GM21390 (cell line): ENCODE data around the gene ZNF891.

Experiments
- ATAC-seq: cut with Tn5 transposase; IDR thresholded peaks from one replicate; pipeline ENCODE4 v1.9.1; 2021; ENCODE audit not compliant: unreplicated experiment

Gene ZNF891

GRCh38 chr12:133063556-133063955, 66.5 kb downstream of the ZNF891 start:
- ATAC-seq: no peak

GRCh38 chr12:133061954-133062353, 68.1 kb downstream of the ZNF891 start:
- ATAC-seq: no peak

GRCh38 chr12:133058203-133059113, 71.6 kb downstream of the ZNF891 start:
- no peak for ATAC-seq

GRCh38 chr12:133057446-133057845, 72.6 kb downstream of the ZNF891 start:
- ATAC-seq: no peak
